ENCODE data around the gene KHDC1.

The KHDC1 gene

GRCh38 chr6:73252703-73253102 lies 10.3 kb downstream of the KHDC1 start:
- TF ChIP-seq NFIC (IDR thresholded peaks at IDR 0.05): no peak
- TF ChIP-seq RAD21 (IDR thresholded peaks at IDR 0.05; ENCODE audit: low read depth): no peak
- no peak for TF ChIP-seq EP300 (IDR thresholded peaks at IDR 0.05; ENCODE audit: borderline replicate concordance)
- no peak for TF ChIP-seq TCF12 (IDR thresholded peaks at IDR 0.05; ENCODE audit: low read depth)
- TF ChIP-seq MAX (IDR thresholded peaks at IDR 0.05): no peak
- no peak for TF ChIP-seq FOXM1 (IDR thresholded peaks at IDR 0.05; ENCODE audit: borderline replicate concordance, low read depth)
- TF ChIP-seq, protein P1, sequence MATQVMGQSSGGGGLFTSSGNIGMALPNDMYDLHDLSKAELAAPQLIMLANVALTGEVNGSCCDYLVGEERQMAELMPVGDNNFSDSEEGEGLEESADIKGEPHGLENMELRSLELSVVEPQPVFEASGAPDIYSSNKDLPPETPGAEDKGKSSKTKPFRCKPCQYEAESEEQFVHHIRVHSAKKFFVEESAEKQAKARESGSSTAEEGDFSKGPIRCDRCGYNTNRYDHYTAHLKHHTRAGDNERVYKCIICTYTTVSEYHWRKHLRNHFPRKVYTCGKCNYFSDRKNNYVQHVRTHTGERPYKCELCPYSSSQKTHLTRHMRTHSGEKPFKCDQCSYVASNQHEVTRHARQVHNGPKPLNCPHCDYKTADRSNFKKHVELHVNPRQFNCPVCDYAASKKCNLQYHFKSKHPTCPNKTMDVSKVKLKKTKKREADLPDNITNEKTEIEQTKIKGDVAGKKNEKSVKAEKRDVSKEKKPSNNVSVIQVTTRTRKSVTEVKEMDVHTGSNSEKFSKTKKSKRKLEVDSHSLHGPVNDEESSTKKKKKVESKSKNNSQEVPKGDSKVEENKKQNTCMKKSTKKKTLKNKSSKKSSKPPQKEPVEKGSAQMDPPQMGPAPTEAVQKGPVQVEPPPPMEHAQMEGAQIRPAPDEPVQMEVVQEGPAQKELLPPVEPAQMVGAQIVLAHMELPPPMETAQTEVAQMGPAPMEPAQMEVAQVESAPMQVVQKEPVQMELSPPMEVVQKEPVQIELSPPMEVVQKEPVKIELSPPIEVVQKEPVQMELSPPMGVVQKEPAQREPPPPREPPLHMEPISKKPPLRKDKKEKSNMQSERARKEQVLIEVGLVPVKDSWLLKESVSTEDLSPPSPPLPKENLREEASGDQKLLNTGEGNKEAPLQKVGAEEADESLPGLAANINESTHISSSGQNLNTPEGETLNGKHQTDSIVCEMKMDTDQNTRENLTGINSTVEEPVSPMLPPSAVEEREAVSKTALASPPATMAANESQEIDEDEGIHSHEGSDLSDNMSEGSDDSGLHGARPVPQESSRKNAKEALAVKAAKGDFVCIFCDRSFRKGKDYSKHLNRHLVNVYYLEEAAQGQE (IDR thresholded peaks at IDR 0.05; ENCODE audit: low read depth): no peak
- TF ChIP-seq, protein P2, sequence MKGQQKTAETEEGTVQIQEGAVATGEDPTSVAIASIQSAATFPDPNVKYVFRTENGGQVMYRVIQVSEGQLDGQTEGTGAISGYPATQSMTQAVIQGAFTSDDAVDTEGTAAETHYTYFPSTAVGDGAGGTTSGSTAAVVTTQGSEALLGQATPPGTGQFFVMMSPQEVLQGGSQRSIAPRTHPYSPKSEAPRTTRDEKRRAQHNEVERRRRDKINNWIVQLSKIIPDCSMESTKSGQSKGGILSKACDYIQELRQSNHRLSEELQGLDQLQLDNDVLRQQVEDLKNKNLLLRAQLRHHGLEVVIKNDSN (IDR thresholded peaks at IDR 0.05): no peak
- TF ChIP-seq ZBTB7A (IDR thresholded peaks at IDR 0.05; ENCODE audit: low read depth): no peak
- no peak for TF ChIP-seq CEBPB (IDR thresholded peaks at IDR 0.05)
- TF ChIP-seq YY1 (IDR thresholded peaks at IDR 0.05; ENCODE audit: low read depth): no peak

DNA sequence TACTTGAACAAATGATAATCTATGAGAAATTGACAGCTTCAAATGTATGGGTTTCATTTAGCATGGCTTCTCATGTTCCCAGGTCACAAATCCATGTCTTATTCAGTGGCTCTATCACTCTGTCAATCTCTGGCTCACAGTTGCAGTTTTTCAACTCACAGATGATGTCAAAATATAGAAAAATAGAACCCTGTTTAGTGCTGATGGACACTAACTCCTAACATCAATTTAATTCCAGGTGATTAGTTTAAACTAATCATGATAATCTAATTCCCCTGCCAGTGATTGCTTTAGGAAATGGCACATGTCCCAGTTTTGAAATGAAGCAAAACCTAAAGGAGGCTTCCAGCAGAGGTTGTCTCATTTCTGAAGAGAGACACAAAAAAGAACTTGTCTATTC lies 13.0 kb downstream of the KHDC1 start:
- TF ChIP-seq CREB1 (IDR thresholded peaks at IDR 0.05; ENCODE audit: low read depth) (no peak), CEBPB (IDR thresholded peaks at IDR 0.05) (no peak), ZBTB7A (IDR thresholded peaks at IDR 0.05; ENCODE audit: low read depth) (no peak), FOXM1 (IDR thresholded peaks at IDR 0.05; ENCODE audit: borderline replicate concordance, low read depth) (no peak), YY1 (IDR thresholded peaks at IDR 0.05; ENCODE audit: low read depth) (no peak), NFIC (IDR thresholded peaks at IDR 0.05) (no peak), TCF12 (IDR thresholded peaks at IDR 0.05; ENCODE audit: low read depth) (no peak), EGR1 (IDR thresholded peaks at IDR 0.05) (no peak), EP300 (IDR thresholded peaks at IDR 0.05; ENCODE audit: borderline replicate concordance) (no peak), TEAD4 (IDR thresholded peaks at IDR 0.05) (no peak)
- TF ChIP-seq, protein P1 (IDR thresholded peaks at IDR 0.05; ENCODE audit: low read depth): no peak

DNA sequence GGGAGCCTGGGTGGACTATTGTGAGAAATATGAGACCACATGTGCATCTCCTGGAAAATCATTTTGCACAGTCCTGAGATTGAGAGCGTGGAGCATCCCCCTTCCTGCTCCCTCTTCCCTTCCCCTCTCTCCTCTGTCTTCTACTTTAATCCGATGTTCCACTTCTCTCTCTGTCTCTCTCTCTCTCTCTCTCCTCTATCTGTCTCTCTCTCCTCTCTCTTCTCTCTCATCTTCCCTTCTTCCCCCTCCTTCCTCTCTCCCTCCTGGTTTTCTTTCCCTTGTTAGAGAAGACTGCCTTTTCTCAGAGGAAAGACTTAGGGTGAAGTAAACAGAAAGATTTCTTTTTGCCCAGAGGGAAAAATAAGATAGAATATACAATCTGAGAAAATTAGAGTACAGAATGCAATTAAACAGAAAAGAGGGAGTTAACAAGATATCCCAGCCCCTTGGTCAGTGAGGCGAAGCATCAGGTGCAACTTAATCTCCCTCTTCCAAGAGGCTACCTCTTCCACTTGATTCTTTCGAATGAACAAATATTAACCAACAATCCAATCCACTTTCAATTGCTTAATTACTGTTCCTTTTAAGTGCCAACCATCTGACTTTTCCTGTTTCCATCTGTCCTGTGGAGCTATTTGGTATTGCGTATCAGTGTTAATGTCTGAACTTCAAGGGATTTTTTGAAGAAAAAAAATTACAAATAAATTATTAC lies 14.6 kb downstream of the KHDC1 start:
- TF ChIP-seq TEAD4 (IDR thresholded peaks at IDR 0.05) (peak; percentile 37), NFIC (IDR thresholded peaks at IDR 0.05) (no peak)

DNA sequence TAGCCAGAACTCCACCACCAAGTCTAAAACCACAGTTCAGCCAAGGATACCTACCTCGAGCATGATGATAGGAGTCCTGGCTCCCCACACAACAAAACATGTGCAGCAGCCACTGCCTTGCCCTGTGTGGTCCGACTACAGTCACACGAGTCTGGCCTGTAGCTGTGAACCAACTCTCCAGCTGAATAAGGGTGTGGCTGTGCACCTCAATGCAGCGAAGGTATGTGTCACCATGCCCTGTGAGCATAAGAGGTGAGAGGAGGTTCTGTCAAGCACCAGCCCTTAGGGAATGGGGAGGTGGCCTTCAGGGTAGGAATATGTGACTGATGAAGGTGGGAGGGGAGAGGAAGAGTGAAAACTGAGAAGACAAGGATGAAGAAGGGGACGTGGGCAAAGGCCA lies 21.0 kb downstream of the KHDC1 start:
- TF ChIP-seq TEAD4 (IDR thresholded peaks at IDR 0.05) (no peak), CREB1 (IDR thresholded peaks at IDR 0.05; ENCODE audit: low read depth) (no peak), MAX (IDR thresholded peaks at IDR 0.05) (no peak), FOXM1 (IDR thresholded peaks at IDR 0.05; ENCODE audit: borderline replicate concordance, low read depth) (no peak), CEBPB (IDR thresholded peaks at IDR 0.05) (no peak), EP300 (IDR thresholded peaks at IDR 0.05; ENCODE audit: borderline replicate concordance) (no peak), TCF12 (IDR thresholded peaks at IDR 0.05; ENCODE audit: low read depth) (no peak), TAF1 (IDR thresholded peaks at IDR 0.05; ENCODE audit: low read depth) (no peak), ZBTB7A (IDR thresholded peaks at IDR 0.05; ENCODE audit: low read depth) (no peak), RAD21 (IDR thresholded peaks at IDR 0.05; ENCODE audit: low read depth) (no peak), EGR1 (IDR thresholded peaks at IDR 0.05) (no peak)
- TF ChIP-seq, protein P2 (IDR thresholded peaks at IDR 0.05): no peak
- TF ChIP-seq, protein P1 (IDR thresholded peaks at IDR 0.05; ENCODE audit: low read depth): no peak
